HFFc6 (cell line): ENCODE measurements around the gene PDHA1. TPM values are rescaled to one million over a fixed set of nuclear protein-coding genes. Genes with fewer than 3 reads are reported as not detected.

Source experiments
- DNase-seq: peaks from one replicate; pipeline ENCODE4 v3.0.0-alpha.2; 2018
- H3K27ac Mint-ChIP-seq: 2 replicates; pipeline ENCODE4 v1.8.0; 2020; ENCODE audit warnings: mild to moderate bottlenecking, mixed read lengths
- H3K27me3 Mint-ChIP-seq: 2 replicates; pipeline ENCODE4 v1.8.0; 2021; ENCODE audit warnings: mild to moderate bottlenecking, moderate library complexity, mixed read lengths; ENCODE audit not compliant: insufficient read depth
- H3K36me3 Mint-ChIP-seq: 2 replicates; pipeline ENCODE4 v1.8.0; 2021; ENCODE audit warnings: low read depth, mixed read lengths
- H3K4me1 Mint-ChIP-seq: 2 replicates; pipeline ENCODE4 v1.8.0; 2020; ENCODE audit warnings: low read depth, mixed read lengths
- H3K4me3 Mint-ChIP-seq: 2 replicates; pipeline ENCODE4 v1.8.0; 2020; ENCODE audit warnings: mild to moderate bottlenecking, moderate library complexity, mixed read lengths
- H3K9me3 Mint-ChIP-seq: 2 replicates; pipeline ENCODE4 v1.8.0; 2020; ENCODE audit warnings: mild to moderate bottlenecking, mixed read lengths
- total RNA-seq, 6 experiments: library from RNA; stranded (reverse); fragmentation: NEBNext Ultra II Directional; extraction: Animal tissue kit (Norgen Biotek cat#: 25700); gene quantifications; 2 replicates in 1 of 6; 3 replicates in 5 of 6; pipeline ENCODE4 v1.2.3, GENCODE V29; 2021
- TF ChIP-seq, protein P1 (sequence below): fragments of 200-600 bp; sonication (generic); IDR thresholded peaks from 2 replicates; pipeline ENCODE4 v1.5.0; 2021; ENCODE audit warnings: antibody characterized with exemption, mild to moderate bottlenecking

The PDHA1 gene
- total RNA-seq, 6 experiments from 2014 or later, result 153 to 182 (median 162) TPM

DNA sequence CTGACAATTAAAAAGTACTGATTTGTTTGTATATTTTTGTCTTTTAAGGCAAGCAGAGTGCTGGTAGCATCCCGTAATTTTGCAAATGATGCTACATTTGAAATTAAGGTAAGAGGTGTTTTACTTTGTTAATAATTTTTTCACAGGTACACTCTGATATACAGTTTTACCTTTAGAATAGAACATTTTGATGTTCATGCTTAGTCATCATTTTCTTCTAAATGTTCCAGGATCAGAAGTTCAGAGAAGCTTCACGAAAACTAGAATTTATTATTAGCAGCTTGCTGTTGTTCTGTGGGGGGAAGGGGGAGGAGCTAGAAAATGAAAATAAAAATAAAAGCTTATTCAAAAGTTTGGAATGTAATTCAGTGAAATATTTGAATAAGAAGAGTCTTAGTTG, 5.5 kb downstream of the PDHA1 start:
- Mint-ChIP-seq H3K4me1 (peaks cover 11% of the 10 kb centered on the region; the same call in 1 of the 2 replicates), H3K36me3 (peaks cover 10% of the 10 kb centered on the region), H3K27ac (no peak overlapping the region), H3K9me3 (no peaks in the 10 kb centered on the region), H3K27me3 (no peaks in the 10 kb centered on the region; the same call in 1 of the 2 replicates), H3K4me3 (no peak overlapping the region)
- no peak for DNase-seq
- TF ChIP-seq, protein P1, sequence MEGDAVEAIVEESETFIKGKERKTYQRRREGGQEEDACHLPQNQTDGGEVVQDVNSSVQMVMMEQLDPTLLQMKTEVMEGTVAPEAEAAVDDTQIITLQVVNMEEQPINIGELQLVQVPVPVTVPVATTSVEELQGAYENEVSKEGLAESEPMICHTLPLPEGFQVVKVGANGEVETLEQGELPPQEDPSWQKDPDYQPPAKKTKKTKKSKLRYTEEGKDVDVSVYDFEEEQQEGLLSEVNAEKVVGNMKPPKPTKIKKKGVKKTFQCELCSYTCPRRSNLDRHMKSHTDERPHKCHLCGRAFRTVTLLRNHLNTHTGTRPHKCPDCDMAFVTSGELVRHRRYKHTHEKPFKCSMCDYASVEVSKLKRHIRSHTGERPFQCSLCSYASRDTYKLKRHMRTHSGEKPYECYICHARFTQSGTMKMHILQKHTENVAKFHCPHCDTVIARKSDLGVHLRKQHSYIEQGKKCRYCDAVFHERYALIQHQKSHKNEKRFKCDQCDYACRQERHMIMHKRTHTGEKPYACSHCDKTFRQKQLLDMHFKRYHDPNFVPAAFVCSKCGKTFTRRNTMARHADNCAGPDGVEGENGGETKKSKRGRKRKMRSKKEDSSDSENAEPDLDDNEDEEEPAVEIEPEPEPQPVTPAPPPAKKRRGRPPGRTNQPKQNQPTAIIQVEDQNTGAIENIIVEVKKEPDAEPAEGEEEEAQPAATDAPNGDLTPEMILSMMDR, result no peak

DNA sequence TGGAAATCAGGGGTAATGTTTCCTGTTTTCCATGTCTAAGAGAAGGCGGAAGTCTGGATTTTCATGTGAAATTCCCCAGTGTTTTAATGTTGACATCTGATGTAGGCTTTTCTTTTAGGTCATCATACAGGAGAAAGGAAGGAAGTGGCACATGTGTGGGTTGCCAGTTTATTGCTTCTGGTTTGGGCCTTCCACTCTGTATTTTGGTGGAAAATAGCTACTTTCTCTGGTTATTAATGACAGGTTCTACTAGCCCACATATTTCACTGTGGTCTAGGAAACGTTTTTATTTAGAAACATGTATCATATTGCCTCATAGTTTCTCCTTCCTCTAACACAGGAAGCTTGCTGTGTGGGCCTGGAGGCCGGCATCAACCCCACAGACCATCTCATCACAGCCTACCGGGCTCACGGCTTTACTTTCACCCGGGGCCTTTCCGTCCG, 7.2 kb downstream of the PDHA1 start:
- Mint-ChIP-seq H3K4me1 (peaks cover 11% of the 10 kb centered on the region; the same call in 1 of the 2 replicates), H3K36me3 (peaks cover 10% of the 10 kb centered on the region), H3K9me3 (no peaks in the 10 kb centered on the region), H3K27me3 (no peaks in the 10 kb centered on the region; the same call in 1 of the 2 replicates), H3K27ac (no peak overlapping the region), H3K4me3 (no peak overlapping the region)
- TF ChIP-seq, protein P1, result no peak
- DNase-seq, result no peak

DNA sequence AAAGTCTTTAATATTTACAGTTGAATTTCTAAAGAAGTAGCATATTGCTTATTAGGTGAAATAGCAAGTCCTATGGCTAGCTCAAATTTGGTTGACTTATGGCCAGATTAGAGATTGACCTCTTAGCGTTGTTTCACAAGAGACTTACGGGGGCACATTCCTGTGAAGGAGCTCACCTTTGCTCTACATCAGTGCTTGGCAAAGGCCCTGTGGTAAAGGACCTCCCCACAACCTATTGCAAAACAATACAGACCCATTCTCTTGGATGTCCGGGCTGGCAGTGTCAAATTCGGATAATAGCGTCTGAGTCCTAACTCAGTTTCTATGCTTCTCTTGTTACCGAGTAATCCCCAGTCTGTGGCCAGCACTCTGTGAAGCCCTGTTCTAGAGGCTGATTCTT, 10.9 kb downstream of the PDHA1 start:
- TF ChIP-seq, protein P1, result no peak

DNA sequence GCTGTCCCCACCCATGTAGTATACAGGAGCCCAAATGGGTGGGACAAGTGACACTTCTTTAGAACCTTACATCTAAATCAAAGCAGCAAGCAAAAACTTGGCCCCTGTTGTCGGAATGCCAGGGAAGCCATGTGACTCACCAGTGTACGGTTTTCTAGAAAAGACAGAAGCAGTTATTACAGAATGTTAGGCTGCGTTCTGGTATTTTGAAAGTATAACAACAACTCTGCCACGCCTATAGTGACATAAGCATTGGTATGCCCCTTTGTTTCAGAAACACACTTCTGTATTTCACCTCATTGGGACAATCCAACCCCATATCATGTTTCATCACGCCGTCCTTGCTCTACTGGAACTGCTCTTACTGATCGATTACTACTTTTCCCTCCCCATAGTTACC, 14.8 kb downstream of the PDHA1 start:
- 0 out of 2 replicates have a peak, but pooled peaks cover 9% of the 10 kb centered on the region for H3K36me3 Mint-ChIP-seq
- peaks cover 11% of the 10 kb centered on the region for H3K4me1 Mint-ChIP-seq
- H3K9me3 Mint-ChIP-seq, result no peaks in the 10 kb centered on the region
- DNase-seq, result no peak
- H3K27ac Mint-ChIP-seq, result no peak overlapping the region; the same call in 1 of the 2 replicates
- no peaks in the 10 kb centered on the region; the same call in 1 of the 2 replicates for H3K27me3 Mint-ChIP-seq
- no peak overlapping the region for H3K4me3 Mint-ChIP-seq
- TF ChIP-seq, protein P1, result no peak

More for the DNA sequence above, 10.9 kb downstream of the PDHA1 start:
- Mint-ChIP-seq H3K4me1 (no peaks in the 10 kb centered on the region), H3K4me3 (no peak overlapping the region), H3K9me3 (no peaks in the 10 kb centered on the region), H3K36me3 (peaks cover 15% of the 10 kb centered on the region), H3K27me3 (no peaks in the 10 kb centered on the region; the same call in 1 of the 2 replicates), H3K27ac (no peak overlapping the region)
- no peak for DNase-seq

DNA sequence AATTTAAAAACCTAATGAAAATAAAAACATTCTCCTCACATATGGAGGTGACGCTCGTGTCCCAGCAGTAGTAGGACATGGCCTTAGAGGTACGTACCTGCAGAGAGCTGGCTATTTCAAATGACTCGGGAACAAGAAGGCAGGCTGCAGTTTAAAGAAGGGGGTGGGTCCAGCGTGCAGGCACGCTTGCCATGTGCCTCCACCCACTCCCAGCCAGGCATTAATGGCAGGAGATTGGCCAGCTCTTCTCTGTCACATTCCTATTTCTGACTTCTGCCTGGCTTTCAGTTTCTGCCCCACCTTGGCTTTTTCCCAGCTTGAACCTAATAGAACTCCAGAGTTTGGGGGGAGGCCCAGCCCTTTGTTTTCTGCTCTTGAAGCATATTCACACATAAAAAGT, 17.2 kb downstream of the PDHA1 start:
- DNase-seq, result no peak
- Mint-ChIP-seq H3K4me3 (no peak overlapping the region), H3K9me3 (no peaks in the 10 kb centered on the region), H3K4me1 (peaks cover 11% of the 10 kb centered on the region), H3K27me3 (no peaks in the 10 kb centered on the region), H3K36me3 (0 out of 2 replicates have a peak, but pooled peaks cover 9% of the 10 kb centered on the region), H3K27ac (no peak overlapping the region)
- TF ChIP-seq, protein P1, result no peak
